Measurements from ENCODE around the gene LBHD1.
"Not testable (repeated sequence)": the region's sequence is repeated elsewhere in the genome, so short reads cannot be mapped to it uniquely, and the experiment has no call there.

LBHD1 gene

GRCh38 chr11:62656796-62657429 is 15.2 kb downstream of the LBHD1 start:
- DNase-seq: no peak

GRCh38 chr11:62654297-62654696 is 17.8 kb downstream of the LBHD1 start:
- no peak for DNase-seq

GRCh38 chr11:62652161-62653006 is 19.7 kb downstream of the LBHD1 start:
- no peak for DNase-seq

GRCh38 chr11:62650283-62650682 is 21.8 kb downstream of the LBHD1 start:
- not testable (repeated sequence) for DNase-seq

GRCh38 chr11:62649486-62649885 is 22.6 kb downstream of the LBHD1 start:
- DNase-seq: no peak

GRCh38 chr11:62648967-62649364 is 23.1 kb downstream of the LBHD1 start:
- no peak for DNase-seq

GRCh38 chr11:62648185-62648966 is 23.7 kb downstream of the LBHD1 start:
- DNase-seq: no peak

GRCh38 chr11:62647609-62648005 is 24.5 kb downstream of the LBHD1 start:
- no peak for DNase-seq

GRCh38 chr11:62646825-62647608 is 25.1 kb downstream of the LBHD1 start:
- no peak for DNase-seq

GRCh38 chr11:62645946-62646824 is 25.9 kb downstream of the LBHD1 start, which contains the start of gene GANAB:
Gene GANAB (minus strand): TSS chr11:62646613. CDS start chr11:62646599, 14 bp downstream.
- peak; percentile 97 for DNase-seq

GRCh38 chr11:62645671-62645945 is 26.5 kb downstream of the LBHD1 start:
- DNase-seq: no peak

GRCh38 chr11:62644220-62644619 is 27.8 kb downstream of the LBHD1 start:
- DNase-seq: no peak

- DNase-seq: no peak
Measured at GRCh38 chr11:62632492-62632891, 39.6 kb downstream of the LBHD1 start.

- DNase-seq: no peak
Measured at GRCh38 chr11:62627713-62628112, 44.4 kb downstream of the LBHD1 start.

- peak; percentile 10 for DNase-seq
Measured at GRCh38 chr11:62622476-62623089, 49.5 kb downstream of the LBHD1 start.

GRCh38 chr11:62621567-62622470 is 50.2 kb downstream of the LBHD1 start, which contains the start of gene B3GAT3:
Gene B3GAT3 (minus strand): TSS chr11:62621986. CDS start chr11:62621947, 39 bp downstream.
- DNase-seq: peak; percentile 97

- DNase-seq: no peak
Measured at GRCh38 chr11:62621027-62621566, 51.0 kb downstream of the LBHD1 start.

- DNase-seq: not testable (repeated sequence)
Measured at GRCh38 chr11:62616957-62617356, 55.1 kb downstream of the LBHD1 start.

- no peak for DNase-seq
Measured at GRCh38 chr11:62615521-62615920, 56.5 kb downstream of the LBHD1 start.

GRCh38 chr11:62614275-62614674 is 57.8 kb downstream of the LBHD1 start:
- DNase-seq: no peak

Measured in fibroblast of upper back skin (primary cell).